SK-N-SH treated with all-trans-retinoic acid at 6 μM for 48 hours (cell line): Measurements from ENCODE around the gene IFI27L2.

ENCODE experiments used
- ATAC-seq: fragments of 200-7000 bp; cut with Tn5 transposase; 3 replicates; pipeline ENCODE4 v1.9.1; 2020; ENCODE audit warnings: mild to moderate bottlenecking, moderate library complexity
- ARNTL ChIP-seq: fragments of 450-650 bp; formaldehyde crosslinking; IDR thresholded peaks from 2 replicates; pipeline ENCODE4 v1.5.0; 2020; ENCODE audit warnings: low read depth, mild to moderate bottlenecking, moderate library complexity, borderline replicate concordance
- BACH2 ChIP-seq: fragments of 250-450 bp; sonication (Bioruptor Pico); IDR thresholded peaks from 2 replicates; pipeline ENCODE4 v1.9.0; 2021; ENCODE audit warnings: mild to moderate bottlenecking, borderline replicate concordance
- CREB5 ChIP-seq: fragments of 250-450 bp; sonication (Bioruptor Pico); IDR thresholded peaks from 2 replicates; pipeline ENCODE4 v1.5.1; 2020; ENCODE audit warnings: low read depth, mild to moderate bottlenecking, moderate library complexity
- CSDC2 ChIP-seq: fragments of 250-450 bp; sonication (Bioruptor Pico); IDR thresholded peaks from 2 replicates; pipeline ENCODE4 v1.5.0; 2020; ENCODE audit warnings: mild to moderate bottlenecking, moderate library complexity
- ESRRG ChIP-seq: fragments of 250-450 bp; sonication (Bioruptor Pico); IDR thresholded peaks from 2 replicates; pipeline ENCODE4 v1.6.1; 2021; ENCODE audit warnings: mild to moderate bottlenecking
- GLIS3 ChIP-seq: fragments of 250-450 bp; sonication (Bioruptor Pico); IDR thresholded peaks from 2 replicates; pipeline ENCODE4 v1.5.0; 2020; ENCODE audit warnings: mild to moderate bottlenecking, moderate library complexity
- ISL1 ChIP-seq: fragments of 250-450 bp; sonication (Bioruptor Pico); IDR thresholded peaks from 2 replicates; pipeline ENCODE4 v2.1.2; 2022; ENCODE audit warnings: mild to moderate bottlenecking, moderate library complexity
- OSR1 ChIP-seq: fragments of 250-450 bp; sonication (Bioruptor Pico); IDR thresholded peaks from 2 replicates; pipeline ENCODE4 v1.8.0; 2022; ENCODE audit warnings: moderate library complexity, mild to moderate bottlenecking, inconsistent platforms
- PATZ1 ChIP-seq: fragments of 250-450 bp; sonication (Bioruptor Pico); IDR thresholded peaks from 2 replicates; pipeline ENCODE4 v1.8.0; 2020; ENCODE audit warnings: mild to moderate bottlenecking, moderate library complexity, borderline replicate concordance
- POU6F1 ChIP-seq: fragments of 250-450 bp; sonication (Bioruptor Pico); IDR thresholded peaks from 2 replicates; pipeline ENCODE4 v1.8.0; 2021; ENCODE audit warnings: low read depth, mild to moderate bottlenecking, moderate library complexity, borderline replicate concordance
- PPARA ChIP-seq: fragments of 250-450 bp; sonication (Bioruptor Pico); IDR thresholded peaks from 2 replicates; pipeline ENCODE4 v1.5.0; 2020; ENCODE audit warnings: mild to moderate bottlenecking, borderline replicate concordance
- RARB ChIP-seq: fragments of 250-450 bp; sonication (Bioruptor Pico); IDR thresholded peaks from 2 replicates; pipeline ENCODE4 v1.8.0; 2021; ENCODE audit warnings: mild to moderate bottlenecking, moderate library complexity
- SNAI2 ChIP-seq: fragments of 250-450 bp; sonication (Bioruptor Pico); IDR thresholded peaks from 2 replicates; pipeline ENCODE4 v1.5.0; 2020; ENCODE audit warnings: mild to moderate bottlenecking, moderate library complexity
- TCF4 ChIP-seq: fragments of 250-450 bp; sonication (Bioruptor Pico); IDR thresholded peaks from 2 replicates; pipeline ENCODE4 v1.8.0; 2021; ENCODE audit warnings: mild to moderate bottlenecking, moderate library complexity, borderline replicate concordance
- TOX ChIP-seq: fragments of 250-450 bp; sonication (Bioruptor Pico); IDR thresholded peaks from 2 replicates; pipeline ENCODE4 v1.8.0; 2021; ENCODE audit warnings: mild to moderate bottlenecking, moderate library complexity, borderline replicate concordance
- ZFP3 ChIP-seq: fragments of 250-450 bp; sonication (Bioruptor Pico); IDR thresholded peaks from 2 replicates; pipeline ENCODE4 v1.5.0; 2020; ENCODE audit warnings: mild to moderate bottlenecking, moderate library complexity
- ZFP30 ChIP-seq: fragments of 450-650 bp; formaldehyde crosslinking; IDR thresholded peaks from 2 replicates; pipeline ENCODE4 v1.5.0; 2022; ENCODE audit warnings: mild to moderate bottlenecking, moderate library complexity
- ZNF565 ChIP-seq: fragments of 450-650 bp; formaldehyde crosslinking; conservative IDR thresholded peaks from 2 replicates; pipeline ENCODE4 v1.5.0; 2020; ENCODE audit warnings: low read depth, mild to moderate bottlenecking, moderate library complexity
- ZNF70 ChIP-seq: fragments of 450-650 bp; formaldehyde crosslinking; IDR thresholded peaks from 2 replicates; pipeline ENCODE4 v1.5.0; 2020; ENCODE audit warnings: mild to moderate bottlenecking, moderate library complexity
- ZNF8 ChIP-seq: fragments of 450-650 bp; formaldehyde crosslinking; IDR thresholded peaks from 2 replicates; pipeline ENCODE4 v1.5.0; 2020; ENCODE audit warnings: mild to moderate bottlenecking, moderate library complexity
- TF ChIP-seq, protein P1 (sequence below): fragments of 250-450 bp; sonication (Bioruptor Pico); IDR thresholded peaks from 2 replicates; pipeline ENCODE4 v1.5.1; 2021; ENCODE audit warnings: mild to moderate bottlenecking, moderate library complexity
- TF ChIP-seq, protein P2 (sequence below): fragments of 250-450 bp; sonication (Bioruptor Pico); IDR thresholded peaks from 2 replicates; pipeline ENCODE4 v1.5.0; 2020; ENCODE audit warnings: mild to moderate bottlenecking, moderate library complexity

The IFI27L2 gene

DNA sequence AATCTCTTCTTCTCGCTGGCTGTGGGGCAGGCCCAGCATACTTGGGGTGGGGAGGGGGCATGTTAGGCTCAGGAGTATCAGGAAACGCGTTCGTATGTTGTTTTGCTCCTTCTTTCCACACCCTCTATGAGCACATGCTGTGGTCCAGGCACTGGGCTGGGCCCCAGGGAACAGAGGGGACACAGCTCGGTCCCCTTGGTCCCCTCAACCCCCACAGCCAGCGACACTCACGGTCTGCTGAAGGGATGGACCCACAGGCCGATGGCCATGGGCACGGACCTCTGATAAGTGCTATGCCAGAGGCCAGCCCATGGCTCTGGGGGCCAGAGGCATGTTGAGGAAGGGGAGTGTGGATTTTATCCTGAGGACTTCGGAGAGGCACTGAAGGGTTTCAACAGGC, 12.7 kb downstream of the IFI27L2 start:
- TF ChIP-seq ESRRG (CRISPR knock-in tag) (no peak), ZNF565 (CRISPR knock-in tag) (no peak), BACH2 (CRISPR knock-in tag) (no peak), OSR1 (no peak), ZNF70 (CRISPR knock-in tag) (no peak), PPARA (CRISPR knock-in tag) (no peak), POU6F1 (CRISPR knock-in tag) (no peak), GLIS3 (CRISPR knock-in tag) (no peak), TCF4 (CRISPR knock-in tag) (no peak), RARB (CRISPR knock-in tag) (no peak), PATZ1 (CRISPR knock-in tag) (no peak), TOX (CRISPR knock-in tag) (no peak), SNAI2 (CRISPR knock-in tag) (no peak), ZNF8 (CRISPR knock-in tag) (no peak)
- ATAC-seq: no peak

- ATAC-seq: no peak
- TF ChIP-seq SNAI2 (CRISPR knock-in tag): no peak
- TF ChIP-seq, protein P1, sequence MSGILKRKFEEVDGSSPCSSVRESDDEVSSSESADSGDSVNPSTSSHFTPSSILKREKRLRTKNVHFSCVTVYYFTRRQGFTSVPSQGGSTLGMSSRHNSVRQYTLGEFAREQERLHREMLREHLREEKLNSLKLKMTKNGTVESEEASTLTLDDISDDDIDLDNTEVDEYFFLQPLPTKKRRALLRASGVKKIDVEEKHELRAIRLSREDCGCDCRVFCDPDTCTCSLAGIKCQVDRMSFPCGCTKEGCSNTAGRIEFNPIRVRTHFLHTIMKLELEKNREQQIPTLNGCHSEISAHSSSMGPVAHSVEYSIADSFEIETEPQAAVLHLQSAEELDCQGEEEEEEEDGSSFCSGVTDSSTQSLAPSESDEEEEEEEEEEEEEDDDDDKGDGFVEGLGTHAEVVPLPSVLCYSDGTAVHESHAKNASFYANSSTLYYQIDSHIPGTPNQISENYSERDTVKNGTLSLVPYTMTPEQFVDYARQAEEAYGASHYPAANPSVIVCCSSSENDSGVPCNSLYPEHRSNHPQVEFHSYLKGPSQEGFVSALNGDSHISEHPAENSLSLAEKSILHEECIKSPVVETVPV (CRISPR knock-in tag): no peak
Measured at GRCh38 chr14:94115631-94116030, 13.8 kb downstream of the IFI27L2 start.

- ATAC-seq: peak; percentile 22; the same call in 1 of the 3 replicates
- no peak for TF ChIP-seq ARNTL (CRISPR knock-in tag)
- TF ChIP-seq TCF4 (CRISPR knock-in tag): peak; percentile 21; the same call in 1 of the 2 replicates
Measured at GRCh38 chr14:94115058-94115591, 14.3 kb downstream of the IFI27L2 start.

GRCh38 chr14:94114589-94115057, 14.8 kb downstream of the IFI27L2 start:
- no peak for ATAC-seq

More at GRCh38 chr14:94114589-94115057, 14.8 kb downstream of the IFI27L2 start:
- no peak for TF ChIP-seq ISL1 (CRISPR knock-in tag)
- no peak for TF ChIP-seq ZNF8 (CRISPR knock-in tag)
- TF ChIP-seq CSDC2 (CRISPR knock-in tag): no peak
- no peak for TF ChIP-seq ARNTL (CRISPR knock-in tag)
- TF ChIP-seq, protein P1 (CRISPR knock-in tag): no peak
- no peak for TF ChIP-seq SNAI2 (CRISPR knock-in tag)
- no peak for TF ChIP-seq BACH2 (CRISPR knock-in tag)
- no peak for TF ChIP-seq OSR1
- TF ChIP-seq RARB (CRISPR knock-in tag): no peak
- TF ChIP-seq PPARA (CRISPR knock-in tag): no peak
- TF ChIP-seq ZFP3: no peak
- no peak for TF ChIP-seq ESRRG (CRISPR knock-in tag)
- TF ChIP-seq TCF4 (CRISPR knock-in tag): no peak
- TF ChIP-seq POU6F1 (CRISPR knock-in tag): no peak
- TF ChIP-seq TOX (CRISPR knock-in tag): no peak
- TF ChIP-seq, protein P2, sequence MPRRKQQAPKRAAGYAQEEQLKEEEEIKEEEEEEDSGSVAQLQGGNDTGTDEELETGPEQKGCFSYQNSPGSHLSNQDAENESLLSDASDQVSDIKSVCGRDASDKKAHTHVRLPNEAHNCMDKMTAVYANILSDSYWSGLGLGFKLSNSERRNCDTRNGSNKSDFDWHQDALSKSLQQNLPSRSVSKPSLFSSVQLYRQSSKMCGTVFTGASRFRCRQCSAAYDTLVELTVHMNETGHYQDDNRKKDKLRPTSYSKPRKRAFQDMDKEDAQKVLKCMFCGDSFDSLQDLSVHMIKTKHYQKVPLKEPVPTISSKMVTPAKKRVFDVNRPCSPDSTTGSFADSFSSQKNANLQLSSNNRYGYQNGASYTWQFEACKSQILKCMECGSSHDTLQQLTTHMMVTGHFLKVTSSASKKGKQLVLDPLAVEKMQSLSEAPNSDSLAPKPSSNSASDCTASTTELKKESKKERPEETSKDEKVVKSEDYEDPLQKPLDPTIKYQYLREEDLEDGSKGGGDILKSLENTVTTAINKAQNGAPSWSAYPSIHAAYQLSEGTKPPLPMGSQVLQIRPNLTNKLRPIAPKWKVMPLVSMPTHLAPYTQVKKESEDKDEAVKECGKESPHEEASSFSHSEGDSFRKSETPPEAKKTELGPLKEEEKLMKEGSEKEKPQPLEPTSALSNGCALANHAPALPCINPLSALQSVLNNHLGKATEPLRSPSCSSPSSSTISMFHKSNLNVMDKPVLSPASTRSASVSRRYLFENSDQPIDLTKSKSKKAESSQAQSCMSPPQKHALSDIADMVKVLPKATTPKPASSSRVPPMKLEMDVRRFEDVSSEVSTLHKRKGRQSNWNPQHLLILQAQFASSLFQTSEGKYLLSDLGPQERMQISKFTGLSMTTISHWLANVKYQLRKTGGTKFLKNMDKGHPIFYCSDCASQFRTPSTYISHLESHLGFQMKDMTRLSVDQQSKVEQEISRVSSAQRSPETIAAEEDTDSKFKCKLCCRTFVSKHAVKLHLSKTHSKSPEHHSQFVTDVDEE (CRISPR knock-in tag): no peak
- TF ChIP-seq CREB5 (CRISPR knock-in tag): no peak
- TF ChIP-seq ZNF565 (CRISPR knock-in tag): no peak
- no peak for TF ChIP-seq ZFP30
